Measurements from ENCODE around the gene RAB11FIP4. TPM values are rescaled to one million over a fixed set of nuclear protein-coding genes. Genes with fewer than 3 reads are reported as not detected.
"Not testable (repeated sequence)": the region's sequence is repeated elsewhere in the genome, so short reads cannot be mapped to it uniquely, and the experiment has no call there.

Gene RAB11FIP4
- total RNA-seq, 1 experiment from 2014 or later = under 0.01 TPM

DNA sequence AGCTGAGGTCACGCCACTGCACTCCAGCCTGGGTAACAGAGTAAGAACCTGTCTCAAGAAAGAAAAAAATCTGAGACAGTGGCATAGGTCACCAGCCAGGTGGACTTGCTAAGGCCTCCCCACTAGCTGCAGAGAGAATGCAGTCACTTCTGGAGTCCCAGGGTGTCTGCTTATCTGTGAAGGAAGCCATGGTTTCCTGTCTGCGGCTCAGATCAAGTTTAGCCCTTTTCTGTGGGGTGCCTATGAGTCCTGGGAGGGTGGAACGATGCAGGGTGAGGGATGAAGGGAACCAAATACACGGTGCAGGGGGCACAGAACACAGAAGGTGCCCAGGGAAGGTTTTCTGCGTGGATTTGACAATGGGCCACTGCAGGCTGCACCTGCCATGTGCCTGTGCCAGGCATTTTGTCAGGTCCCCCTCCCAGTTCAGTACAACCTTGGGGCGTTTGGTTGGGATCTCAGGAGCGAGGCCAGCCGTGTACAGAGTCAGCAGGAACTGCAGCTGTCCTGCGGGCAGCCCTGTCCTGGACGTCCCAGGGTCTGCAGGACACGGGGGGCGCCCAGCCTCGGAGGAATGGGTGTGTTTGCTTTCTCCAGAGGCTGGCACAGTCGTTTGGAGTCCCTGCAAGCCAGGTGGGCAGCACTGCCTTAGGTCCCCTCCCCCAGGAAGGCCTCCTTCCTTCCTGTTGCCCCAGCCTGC, 41.8 kb downstream of the RAB11FIP4 start:
- DNase-seq (ENCODE audit: low read depth) = no peak

- no peak for DNase-seq (ENCODE audit: low read depth)
Measured at GRCh38 chr17:31433811-31434726, 42.6 kb downstream of the RAB11FIP4 start.

- DNase-seq (ENCODE audit: low read depth) = no peak
Measured at GRCh38 chr17:31434727-31435050, 43.2 kb downstream of the RAB11FIP4 start.

GRCh38 chr17:31435581-31435980, 44.1 kb downstream of the RAB11FIP4 start:
- DNase-seq (ENCODE audit: low read depth) = no peak

DNA sequence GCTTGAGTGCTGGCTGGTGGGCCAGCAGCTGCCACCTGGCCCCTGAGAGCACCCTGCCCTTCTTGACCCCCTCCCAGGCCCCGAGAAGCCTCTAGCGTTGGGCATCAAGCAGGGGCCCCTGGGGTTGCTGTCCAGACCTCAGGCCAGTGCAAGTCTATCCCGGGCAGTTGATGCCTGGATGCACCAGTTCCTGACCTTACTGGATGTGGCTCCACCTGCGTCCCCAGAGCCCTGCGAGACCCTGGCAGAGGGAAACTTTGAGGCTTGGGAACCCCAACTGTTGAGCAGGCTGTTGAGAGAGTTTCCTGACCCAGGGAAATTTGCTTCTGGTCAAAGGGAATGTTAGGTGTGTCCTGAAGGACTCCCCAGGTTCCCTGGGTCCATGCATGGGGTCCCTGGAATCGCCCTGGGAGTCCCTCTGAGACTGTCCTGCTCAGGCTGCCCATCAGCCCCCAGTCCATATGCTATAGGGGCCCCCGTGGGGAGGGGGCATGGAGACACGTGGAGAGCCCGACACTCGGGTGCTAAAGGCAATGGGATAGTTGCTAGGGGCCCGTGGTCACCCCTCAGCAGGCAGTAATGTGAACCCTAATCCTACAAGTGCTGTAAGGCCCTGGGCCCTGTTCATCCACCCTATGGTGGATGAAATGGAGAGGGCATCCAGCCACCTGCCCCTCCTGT, 46.4 kb downstream of the RAB11FIP4 start:
- no peak for DNase-seq (ENCODE audit: low read depth)

DNA sequence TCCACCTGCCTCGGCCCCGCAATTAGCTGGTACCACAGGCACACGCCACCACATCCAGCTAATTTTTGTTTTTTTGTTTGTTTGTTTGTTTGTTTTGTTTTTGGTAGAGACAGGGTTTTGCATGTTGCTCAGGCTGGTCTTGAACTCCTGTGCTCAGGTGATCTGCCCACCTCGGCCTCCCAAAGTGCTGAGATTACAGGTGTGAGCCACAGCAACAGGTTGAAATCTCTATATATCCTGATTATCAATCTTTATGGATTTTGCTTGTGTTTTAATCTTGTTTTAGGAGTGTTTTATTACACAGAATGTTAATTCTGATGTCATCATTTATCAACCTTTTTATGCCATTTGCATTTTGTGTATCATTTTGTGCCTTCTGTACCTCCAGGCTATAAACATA, 48.2 kb downstream of the RAB11FIP4 start:
- DNase-seq (ENCODE audit: low read depth) = no peak

DNA sequence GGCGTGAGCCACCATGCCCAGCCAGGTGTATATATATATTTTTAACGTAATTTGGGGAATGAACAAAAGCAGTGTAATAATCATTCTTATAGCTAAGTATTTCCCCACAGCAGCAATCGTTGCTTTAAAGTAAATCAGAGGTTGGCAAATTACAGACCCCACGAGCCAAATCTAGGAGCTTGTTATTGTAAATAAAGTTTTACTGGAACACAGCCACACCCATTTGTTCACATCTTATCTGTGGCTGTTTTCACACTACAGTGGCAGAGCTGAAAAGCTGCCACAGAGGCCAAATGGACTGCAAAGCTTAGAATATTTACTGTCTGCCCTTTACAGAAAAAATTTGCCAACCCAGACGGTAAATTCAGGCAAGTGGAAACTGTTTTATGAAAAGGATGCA, 50.8 kb downstream of the RAB11FIP4 start:
- no peak for DNase-seq (ENCODE audit: low read depth)

DNA sequence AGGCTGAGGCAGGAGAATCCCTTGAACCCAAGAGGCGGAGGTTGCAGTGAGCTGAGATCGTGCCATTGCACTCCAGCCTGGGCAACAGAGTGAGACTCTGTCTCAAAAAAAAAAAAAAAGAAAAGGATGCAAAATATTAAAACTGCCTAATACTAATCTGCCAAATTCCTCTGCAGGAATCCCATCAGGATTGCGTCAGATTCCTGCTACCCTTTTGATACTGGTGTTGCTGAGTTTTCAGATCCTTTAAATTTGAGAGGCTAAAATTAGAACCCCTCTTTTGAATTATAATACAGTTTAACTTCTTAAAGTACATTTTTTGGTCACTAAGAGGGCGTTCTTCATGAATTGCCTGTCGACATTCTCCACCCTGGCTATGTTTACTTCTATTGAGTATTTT, 51.4 kb downstream of the RAB11FIP4 start:
- not testable (repeated sequence) for DNase-seq (ENCODE audit: low read depth)

GRCh38 chr17:31443386-31443785, 51.9 kb downstream of the RAB11FIP4 start:
- no peak for DNase-seq (ENCODE audit: low read depth)

- no peak for DNase-seq (ENCODE audit: low read depth)
Measured at GRCh38 chr17:31444026-31444425, 52.6 kb downstream of the RAB11FIP4 start.

GRCh38 chr17:31446195-31446967, 54.9 kb downstream of the RAB11FIP4 start:
- DNase-seq (ENCODE audit: low read depth) = no peak

DNA sequence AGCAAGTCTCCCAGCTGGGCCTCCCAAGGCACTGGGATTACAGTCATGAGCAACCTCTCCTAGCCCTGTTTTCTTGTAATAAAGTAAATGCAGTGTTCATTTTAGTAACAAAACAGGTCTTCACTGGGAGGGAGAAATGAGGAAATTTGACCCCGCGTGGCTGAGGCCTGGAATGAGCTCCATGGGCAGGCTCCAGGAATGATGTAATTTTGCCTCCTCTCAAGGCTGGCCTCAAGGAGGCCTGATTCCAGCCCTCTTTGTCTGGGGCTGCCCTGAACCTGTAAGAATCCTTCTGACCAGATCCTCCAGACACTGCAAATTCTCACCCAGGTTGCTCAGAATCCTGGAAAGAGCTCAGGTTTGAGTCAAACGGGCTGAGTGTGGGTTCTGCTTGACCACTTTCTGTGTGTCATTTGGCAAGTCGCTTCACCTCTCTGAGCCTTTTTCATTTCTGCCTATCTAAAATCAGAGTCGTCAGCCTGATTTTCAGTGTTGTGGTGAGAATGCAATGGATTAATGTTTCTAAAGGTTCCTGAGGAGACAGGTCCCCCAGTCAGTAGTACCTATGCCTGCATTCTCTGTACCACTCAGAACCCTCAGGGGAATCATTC, 57.1 kb downstream of the RAB11FIP4 start:
- DNase-seq (ENCODE audit: low read depth) = no peak

GRCh38 chr17:31449111-31449510, 57.6 kb downstream of the RAB11FIP4 start:
- DNase-seq (ENCODE audit: low read depth) = no peak

GRCh38 chr17:31449746-31450145, 58.3 kb downstream of the RAB11FIP4 start:
- no peak for DNase-seq (ENCODE audit: low read depth)

DNA sequence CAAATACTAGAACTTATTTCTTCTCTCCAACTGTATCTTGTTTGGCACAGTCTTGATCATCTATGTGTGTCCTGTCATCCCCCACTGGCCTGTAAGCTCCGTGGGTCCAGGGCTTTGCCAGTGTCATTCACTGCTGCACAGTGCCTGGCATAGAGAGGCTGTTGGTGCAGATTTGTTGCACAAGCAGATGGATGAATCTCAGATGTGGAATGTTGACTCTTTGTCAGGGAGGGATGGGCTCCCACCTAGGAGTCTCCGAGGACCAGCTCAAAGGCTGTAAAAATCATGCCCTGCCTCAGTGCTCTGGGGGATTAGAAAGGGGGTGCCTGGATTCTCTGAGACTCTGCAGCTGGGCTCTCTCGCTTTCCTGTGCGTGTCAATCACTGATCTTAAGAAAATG, 60.6 kb downstream of the RAB11FIP4 start:
- no peak for DNase-seq (ENCODE audit: low read depth)

- no peak for DNase-seq (ENCODE audit: low read depth)
Measured at GRCh38 chr17:31452561-31453110, 61.2 kb downstream of the RAB11FIP4 start.

DNA sequence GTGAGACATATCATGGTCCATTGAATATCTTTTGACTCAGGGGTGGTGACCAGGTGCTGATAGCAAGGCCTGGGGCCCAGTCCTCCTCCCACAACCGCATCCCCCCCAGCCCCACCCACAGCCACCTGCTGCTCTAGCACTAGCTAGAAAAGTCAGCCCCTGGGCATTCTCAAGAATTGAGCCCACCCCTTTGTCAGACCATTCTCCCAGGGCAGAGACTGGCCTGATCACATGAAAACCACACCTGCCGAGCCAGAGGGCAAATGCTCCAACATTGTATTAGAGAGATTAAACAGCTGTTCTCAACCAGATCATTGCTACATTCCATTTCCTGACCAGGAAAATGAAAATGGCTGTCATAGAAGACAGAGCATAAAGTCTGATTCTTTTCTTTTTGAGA, 62.4 kb downstream of the RAB11FIP4 start:
- DNase-seq (ENCODE audit: low read depth) = peak; percentile 3

GRCh38 chr17:31456814-31457213, 65.3 kb downstream of the RAB11FIP4 start:
- DNase-seq (ENCODE audit: low read depth) = no peak

DNA sequence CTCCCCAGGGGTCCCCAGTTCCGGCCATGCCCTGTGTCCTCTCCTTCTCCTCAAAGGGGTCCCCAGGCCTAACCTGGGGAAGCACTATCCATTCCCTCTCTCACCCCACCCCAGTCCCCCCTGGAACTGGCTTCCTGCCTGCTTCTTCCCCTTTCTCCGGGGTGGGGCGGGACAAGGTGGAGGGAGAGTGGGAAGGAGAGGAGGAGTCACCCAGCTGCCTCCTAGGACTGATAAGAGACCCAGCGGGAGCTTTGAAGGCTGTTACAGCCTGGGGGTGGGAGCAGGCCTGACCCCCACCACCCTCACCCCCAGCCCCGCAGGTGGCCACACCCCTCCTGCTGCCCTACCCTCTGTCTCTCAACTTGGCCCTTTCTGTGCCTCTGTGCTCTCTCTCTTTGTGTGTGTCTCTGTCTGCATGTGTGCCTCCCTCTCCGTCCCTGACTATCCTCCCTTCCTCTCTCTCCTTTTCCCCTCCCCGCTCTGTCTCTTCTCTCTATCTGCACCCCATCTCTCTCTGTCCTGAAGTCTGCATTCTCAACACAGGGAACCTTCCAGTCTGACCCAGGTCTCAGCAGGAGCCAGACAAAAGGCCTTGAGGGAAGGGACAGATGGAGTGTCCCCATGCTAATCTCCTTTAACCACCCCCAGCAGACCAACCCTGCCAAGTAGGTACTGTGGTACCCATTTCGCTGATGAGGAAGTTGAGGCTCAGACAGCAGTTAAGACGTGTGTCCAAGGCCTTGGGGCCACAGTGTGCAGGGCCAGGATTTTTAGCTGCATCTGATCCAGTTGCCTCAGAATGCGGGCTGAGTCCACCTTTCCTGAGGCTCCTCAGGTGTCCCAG, 66.1 kb downstream of the RAB11FIP4 start:
- DNase-seq (ENCODE audit: low read depth) = no peak

GRCh38 chr17:31458829-31459228, 67.4 kb downstream of the RAB11FIP4 start:
- no peak for DNase-seq (ENCODE audit: low read depth)
